Activated CD4-positive, alpha-beta memory T cell treated with anti-CD3 and anti-CD28 coated beads for 36 hours (primary cell): ENCODE data around the gene HADHA. TPM values are rescaled to one million over a fixed set of nuclear protein-coding genes. Genes with fewer than 3 reads are reported as not detected.

Experiments used
- CTCF ChIA-PET: fragments of 350-600 bp; sonication (Branson Sonifier 250); formaldehyde crosslinking; loops from one replicate; lab custom pipeline; 2021; ENCODE audit warnings: antibody characterized with exemption, inconsistent platforms; lab: Charles Lee
- POLR2A ChIA-PET: fragments of 350-600 bp; sonication (Branson Sonifier 250); formaldehyde crosslinking; loops from one replicate; lab custom pipeline; 2021; ENCODE audit warnings: antibody characterized with exemption; lab: Charles Lee
- DNase-seq: peaks from one replicate; pipeline ENCODE4 v3.0.0-alpha.2; 2020
- H3K27ac Mint-ChIP-seq: one replicate; pipeline ENCODE4 v1.8.0; 2021; ENCODE audit warnings: mixed read lengths
- H3K27me3 Mint-ChIP-seq: one replicate; pipeline ENCODE4 v1.8.0; 2021; ENCODE audit warnings: mixed read lengths
- H3K36me3 Mint-ChIP-seq: one replicate; pipeline ENCODE4 v1.8.0; 2021; ENCODE audit warnings: mixed read lengths
- H3K4me1 Mint-ChIP-seq: one replicate; pipeline ENCODE4 v1.8.0; 2021; ENCODE audit warnings: low read depth, mixed read lengths
- H3K4me3 Mint-ChIP-seq: one replicate; pipeline ENCODE4 v1.8.0; 2021; ENCODE audit warnings: mild to moderate bottlenecking, mixed read lengths
- H3K9me3 Mint-ChIP-seq: one replicate; pipeline ENCODE4 v1.8.0; 2021; ENCODE audit warnings: mixed read lengths
- intact Hi-C: fragments of 100-400 bp; cut with micrococcal nuclease; formaldehyde crosslinking; loops from one replicate; pipeline ENCODE4 v1.15.1; 2023
- total RNA-seq, 2 experiments: library from RNA; stranded (reverse); gene quantifications; one replicate each; pipeline ENCODE4 v1.2.3, GENCODE V29; 2021

HADHA gene
- total RNA-seq, 2 experiments from 2014 or later, result 129 to 130 TPM

GRCh38 chr2:26148501-26148900 lies 95.9 kb downstream of the HADHA start:
- Mint-ChIP-seq H3K4me3 (no peak overlapping the region), H3K9me3 (no peaks in the 10 kb centered on the region), H3K27ac (no peak overlapping the region), H3K4me1 (peaks cover 2% of the 10 kb centered on the region), H3K27me3 (peaks cover 18% of the 10 kb centered on the region), H3K36me3 (no peaks in the 10 kb centered on the region)
- intact Hi-C loops, result loop anchor here (5.0 to 10.0 kb wide), 2 partner anchors 61 to 544 kb away; no protein-coding TSS in a partner anchor
- POLR2A ChIA-PET, result no interaction called here
- CTCF ChIA-PET, result interaction anchor here (1.4 to 9.1 kb wide), 2 partner anchors 60 to 157 kb away, joined by 6 to 90 read pairs; no protein-coding TSS in a partner anchor
- no peak for DNase-seq

- H3K4me1 Mint-ChIP-seq, result peaks cover 2% of the 10 kb centered on the region
- no peak overlapping the region for H3K27ac Mint-ChIP-seq
- peak; percentile 78 for DNase-seq
- H3K36me3 Mint-ChIP-seq, result no peaks in the 10 kb centered on the region
- POLR2A ChIA-PET, result interaction anchor here (0.6 kb wide), 1 partner anchor 552 kb away, joined by 3 read pairs; no protein-coding TSS in a partner anchor
- H3K4me3 Mint-ChIP-seq, result no peak overlapping the region
- H3K9me3 Mint-ChIP-seq, result no peaks in the 10 kb centered on the region
- H3K27me3 Mint-ChIP-seq, result peaks cover 13% of the 10 kb centered on the region
- CTCF ChIA-PET, result interaction anchor here (0.7 to 9.1 kb wide), 19 partner anchors 22 to 538 kb away, joined by 3 to 90 read pairs (median 5); partner anchors contain the start of gene RAB10
- intact Hi-C loops, result loop anchor here (1.0 to 10.0 kb wide), 5 partner anchors 58 to 540 kb away; no protein-coding TSS in a partner anchor
Measured at GRCh38 chr2:26144953-26145680, 99.3 kb downstream of the HADHA start.

- Mint-ChIP-seq H3K27ac (no peak overlapping the region), H3K4me1 (peaks cover 2% of the 10 kb centered on the region), H3K27me3 (peaks cover 7% of the 10 kb centered on the region), H3K9me3 (no peaks in the 10 kb centered on the region), H3K4me3 (no peak overlapping the region), H3K36me3 (no peaks in the 10 kb centered on the region)
- intact Hi-C loops, result loop anchor here (10.0 kb wide), 1 partner anchor 539 kb away; no protein-coding TSS in a partner anchor
- POLR2A ChIA-PET, result interaction anchor here (0.6 kb wide), 1 partner anchor 551 kb away, joined by 3 read pairs; no protein-coding TSS in a partner anchor
- CTCF ChIA-PET, result interaction anchor here (0.7 to 9.1 kb wide), 9 partner anchors 56 to 436 kb away, joined by 3 to 90 read pairs (median 5); no protein-coding TSS in a partner anchor
- DNase-seq, result no peak
Measured at GRCh38 chr2:26144031-26144430, 100.4 kb downstream of the HADHA start.

DNA sequence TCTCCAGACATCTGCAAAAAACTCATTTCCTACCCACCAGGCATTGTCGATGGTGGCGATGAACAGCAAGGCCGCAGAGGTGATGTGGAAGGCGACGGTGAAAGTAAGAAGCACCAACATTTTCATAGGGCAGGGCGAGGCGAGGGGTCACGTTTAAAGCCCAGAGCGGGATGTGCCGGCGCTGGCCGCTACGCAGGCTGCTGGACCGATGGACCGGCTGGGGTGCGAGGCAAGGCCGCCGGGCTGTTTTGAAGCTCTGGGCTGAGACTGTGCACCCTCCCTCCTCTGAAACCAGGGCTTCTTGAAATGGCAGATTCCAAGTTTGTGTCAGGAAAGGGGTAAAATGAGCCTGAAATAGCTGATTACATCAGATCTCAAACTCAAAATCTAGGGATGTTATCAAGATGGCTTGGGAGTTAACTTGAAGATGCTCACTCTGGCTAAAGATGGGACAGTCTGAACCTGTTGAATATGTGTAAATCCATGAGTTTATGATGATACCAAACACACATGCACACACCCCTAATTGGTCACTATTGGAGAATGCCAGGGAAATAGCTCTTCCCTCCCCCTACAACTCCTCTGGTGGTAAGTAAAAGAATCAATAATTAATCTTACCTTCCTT lies 103.2 kb downstream of the HADHA start:
- DNase-seq, result no peak
- Mint-ChIP-seq H3K27me3 (no peaks in the 10 kb centered on the region), H3K9me3 (no peaks in the 10 kb centered on the region), H3K27ac (no peak overlapping the region), H3K4me3 (no peak overlapping the region), H3K36me3 (no peaks in the 10 kb centered on the region), H3K4me1 (peaks cover 2% of the 10 kb centered on the region)
- ChIA-PET POLR2A (interaction anchor here (0.8 kb wide), 1 partner anchor 157 kb away, joined by 3 read pairs; no protein-coding TSS in a partner anchor), CTCF (interaction anchor here (0.7 to 9.1 kb wide), 3 partner anchors 53 to 191 kb away, joined by 3 to 90 read pairs (median 4); no protein-coding TSS in a partner anchor)
- intact Hi-C loops, result loop anchor here (10.0 kb wide), 1 partner anchor 536 kb away; no protein-coding TSS in a partner anchor

Other genes with a start within 250 kb of the HADHA start
- gene RAB10, start 210.5 kb downstream of the HADHA start, total RNA-seq, result 100 to 1,000 TPM; 110 to 119 TPM
- gene GAREM2, start 71.5 kb downstream of the HADHA start, total RNA-seq, result 1 to 10 TPM; 1.4 to 2.8 TPM
- 10 to 100 TPM; 73.8 to 78.1 TPM for gene HADHB, start 307 bp upstream of the HADHA start, total RNA-seq
- gene SELENOI, start 101.5 kb upstream of the HADHA start, total RNA-seq, result 10 to 100 TPM; 31.9 to 34.2 TPM
- gene ADGRF3, start 102.2 kb upstream of the HADHA start, total RNA-seq, result 1 to 10 TPM; 1.4 to 3.7 TPM
- gene DRC1, start 157.3 kb upstream of the HADHA start, total RNA-seq, result not detected
- 1 to 10 TPM; 1.6 to 1.9 TPM for gene OTOF, start 233.5 kb upstream of the HADHA start, total RNA-seq